Lower leg skin (tissue), 3 donors: ENCODE results near the gene KIF5C.

Experiments used
- POLR2A ChIP-seq, 2 donors: fragments of 450-650 bp; IDR thresholded peaks; one replicate each; pipeline ENCODE4 v1.6.1; 2016 to 2017; ENCODE audit warnings: antibody characterized with exemption in 2 of 2, mild to moderate bottlenecking in 1 of 2, moderate library complexity in 1 of 2
- TF ChIP-seq, protein P1 (sequence below), 3 donors: fragments of 450-650 bp; IDR thresholded peaks; one replicate each; pipeline ENCODE4 v1.5.1; 2016; ENCODE audit warnings: antibody characterized with exemption in 3 of 3, mild to moderate bottlenecking in 3 of 3, moderate library complexity in 2 of 3

DNA sequence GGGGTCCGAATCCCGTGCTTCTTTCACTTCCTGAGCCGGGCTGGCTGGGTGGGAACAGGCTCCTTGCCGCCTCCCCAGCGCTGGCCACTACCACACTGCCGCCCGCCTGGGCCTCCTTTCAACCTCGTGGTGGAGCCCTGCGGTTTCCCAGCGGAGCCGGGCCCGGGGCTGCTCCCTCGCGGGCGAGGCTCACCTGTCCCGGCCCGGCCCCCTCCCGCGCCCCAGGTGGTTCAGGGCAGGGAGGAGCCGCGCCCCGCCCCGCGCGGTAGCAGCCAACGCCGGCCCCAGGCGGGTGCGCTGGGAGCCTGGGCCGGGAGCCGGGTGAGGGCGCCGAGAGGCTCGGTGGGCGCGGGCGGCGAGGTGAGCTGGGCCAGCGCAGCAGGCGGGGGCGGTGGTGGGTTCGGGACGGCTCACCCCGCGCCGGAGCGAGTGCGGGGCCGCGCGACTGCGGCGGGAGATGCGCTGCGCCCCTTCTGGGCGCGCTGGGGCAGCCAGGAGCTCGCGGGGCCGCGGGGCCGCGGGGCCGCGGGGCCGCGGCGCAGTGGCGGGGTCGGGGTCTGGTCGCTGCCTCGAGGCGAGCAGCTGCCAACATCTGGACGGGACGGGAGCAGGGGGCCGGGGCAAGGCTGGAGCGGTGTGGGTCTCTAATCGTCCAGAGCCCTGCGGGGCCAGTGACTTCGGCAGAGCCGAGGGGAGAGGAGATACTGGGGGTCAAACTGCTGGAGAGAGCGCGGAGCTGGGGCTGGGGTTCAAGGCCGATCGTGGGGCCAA lies 163.6 kb downstream of the KIF5C start, which contains the start of gene LYPD6B:
- TF ChIP-seq POLR2A (IDR thresholded peaks at IDR 0.05) = no peak
- TF ChIP-seq, protein P1, sequence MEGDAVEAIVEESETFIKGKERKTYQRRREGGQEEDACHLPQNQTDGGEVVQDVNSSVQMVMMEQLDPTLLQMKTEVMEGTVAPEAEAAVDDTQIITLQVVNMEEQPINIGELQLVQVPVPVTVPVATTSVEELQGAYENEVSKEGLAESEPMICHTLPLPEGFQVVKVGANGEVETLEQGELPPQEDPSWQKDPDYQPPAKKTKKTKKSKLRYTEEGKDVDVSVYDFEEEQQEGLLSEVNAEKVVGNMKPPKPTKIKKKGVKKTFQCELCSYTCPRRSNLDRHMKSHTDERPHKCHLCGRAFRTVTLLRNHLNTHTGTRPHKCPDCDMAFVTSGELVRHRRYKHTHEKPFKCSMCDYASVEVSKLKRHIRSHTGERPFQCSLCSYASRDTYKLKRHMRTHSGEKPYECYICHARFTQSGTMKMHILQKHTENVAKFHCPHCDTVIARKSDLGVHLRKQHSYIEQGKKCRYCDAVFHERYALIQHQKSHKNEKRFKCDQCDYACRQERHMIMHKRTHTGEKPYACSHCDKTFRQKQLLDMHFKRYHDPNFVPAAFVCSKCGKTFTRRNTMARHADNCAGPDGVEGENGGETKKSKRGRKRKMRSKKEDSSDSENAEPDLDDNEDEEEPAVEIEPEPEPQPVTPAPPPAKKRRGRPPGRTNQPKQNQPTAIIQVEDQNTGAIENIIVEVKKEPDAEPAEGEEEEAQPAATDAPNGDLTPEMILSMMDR (IDR thresholded peaks at IDR 0.05) = no peak
